Right ventricle myocardium inferior (tissue), 1 donor: ENCODE data around the gene ZNF575. TPM values are rescaled to one million over a fixed set of nuclear protein-coding genes. Genes with fewer than 3 reads are reported as not detected.
"Not testable (repeated sequence)": the region's sequence is repeated elsewhere in the genome, so short reads cannot be mapped to it uniquely, and the experiment has no call there.

Source experiments
- ATAC-seq: fragments of 200-7000 bp; cut with Tn5 transposase; one replicate; pipeline ENCODE4 v1.9.1; 2020; ENCODE audit warnings: mild to moderate bottlenecking, moderate library complexity
- DNase-seq: peaks from one replicate; pipeline ENCODE4 v3.0.0; 2021; ENCODE audit errors: missing footprints
- intact Hi-C: fragments of 100-400 bp; cut with DNase I; formaldehyde crosslinking; loops from one replicate; pipeline ENCODE4 v1.11.0; 2022
- total RNA-seq: library from RNA; stranded (reverse); fragmentation: NEBNext Ultra II Directional; extraction: Animal tissue kit (Norgen Biotek cat#: 25700); gene quantifications from one replicate; pipeline ENCODE4 v1.2.1, GENCODE V29; 2021
- donor health status: DM: no; HTN: yes; CAD: no; lungs with severe emphysema.

Gene ZNF575
- total RNA-seq, 1 donor from 2014 or later = 1.8 TPM

GRCh38 chr19:43505941-43506340 is 27.0 kb upstream of the ZNF575 start:
- DNase-seq = no peak
- intact Hi-C loops = loop anchor here (2.0 kb wide), 1 partner anchor 43 kb away; no protein-coding TSS in a partner anchor

GRCh38 chr19:43506629-43507028 is 26.4 kb upstream of the ZNF575 start:
- intact Hi-C loops = no loop called here
- ATAC-seq (no peak), DNase-seq (no peak)

More at GRCh38 chr19:43505941-43506340, 27.0 kb upstream of the ZNF575 start:
- no peak for ATAC-seq

GRCh38 chr19:43507880-43508279 is 25.1 kb upstream of the ZNF575 start:
- no peak for ATAC-seq

GRCh38 chr19:43510713-43511112 is 22.3 kb upstream of the ZNF575 start:
- intact Hi-C loops = no loop called here
- ATAC-seq = no peak
- no peak for DNase-seq

More at GRCh38 chr19:43507880-43508279, 25.1 kb upstream of the ZNF575 start:
- intact Hi-C loops = no loop called here
- DNase-seq = no peak

GRCh38 chr19:43511324-43511723 is 21.7 kb upstream of the ZNF575 start:
- intact Hi-C loops = no loop called here
- no peak for DNase-seq

GRCh38 chr19:43512399-43512798 is 20.6 kb upstream of the ZNF575 start:
- intact Hi-C loops, ATAC-seq, DNase-seq: not testable (repeated sequence)

More at GRCh38 chr19:43511324-43511723, 21.7 kb upstream of the ZNF575 start:
- no peak for ATAC-seq

- intact Hi-C loops = no loop called here
- ATAC-seq (no peak), DNase-seq (no peak)
These were observed 14.9 kb upstream of the ZNF575 start for GRCh38 chr19:43518051-43518450.

- intact Hi-C loops = loop anchor here (1.0 kb wide), 1 partner anchor 72 kb away; no protein-coding TSS in a partner anchor
- DNase-seq (peak; percentile 73), ATAC-seq (peak; percentile 71)
These were observed 13.4 kb upstream of the ZNF575 start for GRCh38 chr19:43519436-43520088.

GRCh38 chr19:43522929-43523328 is 10.1 kb upstream of the ZNF575 start:
- ATAC-seq (no peak), DNase-seq (no peak)
- intact Hi-C loops = no loop called here

GRCh38 chr19:43523696-43524095 is 9.3 kb upstream of the ZNF575 start:
- DNase-seq, intact Hi-C loops, ATAC-seq: not testable (repeated sequence)

GRCh38 chr19:43524922-43525835 is 7.8 kb upstream of the ZNF575 start:
- ATAC-seq (peak; percentile 45), DNase-seq (peak; percentile 76)
- intact Hi-C loops = loop anchor here (5.0 kb wide), 1 partner anchor 63 kb away; no protein-coding TSS in a partner anchor

GRCh38 chr19:43525836-43526771 is 6.9 kb upstream of the ZNF575 start:
- peak; percentile 14 for ATAC-seq
- DNase-seq = no peak
- intact Hi-C loops = loop anchor here (5.0 kb wide), 1 partner anchor 64 kb away; no protein-coding TSS in a partner anchor

GRCh38 chr19:43526884-43527859 is 5.8 kb upstream of the ZNF575 start, which contains the start of gene ETHE1:
Gene ETHE1 (minus strand): TSS chr19:43527201. CDS start chr19:43527177, 24 bp downstream.
- DNase-seq (peak; percentile 91), ATAC-seq (peak; percentile 95)
- intact Hi-C loops = loop anchor here (5.0 kb wide), 1 partner anchor 65 kb away; no protein-coding TSS in a partner anchor

- DNase-seq = no peak
- ATAC-seq = no peak
- intact Hi-C loops = loop anchor here (5.0 kb wide), 1 partner anchor 66 kb away; no protein-coding TSS in a partner anchor
These were observed 4.9 kb upstream of the ZNF575 start for GRCh38 chr19:43527860-43528622.

- ATAC-seq = no peak
These were observed 422 bp upstream of the ZNF575 start for GRCh38 chr19:43532571-43532961.

More at GRCh38 chr19:43532571-43532961, 422 bp upstream of the ZNF575 start:
- intact Hi-C loops = loop anchor here (5.0 to 10.0 kb wide), 2 partner anchors 135 to 242 kb away; no protein-coding TSS in a partner anchor
- DNase-seq = peak; percentile 76
